Retina (tissue), 1 donor: ENCODE measurements around the gene PDE1C.
"Not testable (repeated sequence)": the region's sequence is repeated elsewhere in the genome, so short reads cannot be mapped to it uniquely, and the experiment has no call there.

Experiments used
- DNase-seq: peaks from one replicate; pipeline ENCODE4 v3.0.0-alpha.2; 2016

PDE1C gene

GRCh38 chr7:31887006-31887405 is 183.2 kb downstream of the PDE1C start:
- no peak for DNase-seq

GRCh38 chr7:31885171-31885570 is 185.0 kb downstream of the PDE1C start:
- DNase-seq: no peak

GRCh38 chr7:31883761-31884164 is 186.4 kb downstream of the PDE1C start:
- DNase-seq: no peak

- no peak for DNase-seq
These were observed 188.0 kb downstream of the PDE1C start for GRCh38 chr7:31882187-31882586.

- no peak for DNase-seq
These were observed 191.3 kb downstream of the PDE1C start for GRCh38 chr7:31878875-31879274.

GRCh38 chr7:31875424-31875823 is 194.8 kb downstream of the PDE1C start:
- DNase-seq: no peak

- DNase-seq: no peak
These were observed 195.4 kb downstream of the PDE1C start for GRCh38 chr7:31874631-31875386.

- no peak for DNase-seq
These were observed 196.2 kb downstream of the PDE1C start for GRCh38 chr7:31873816-31874597.

GRCh38 chr7:31872545-31873370 is 197.4 kb downstream of the PDE1C start:
- no peak for DNase-seq

- DNase-seq: no peak
These were observed 205.6 kb downstream of the PDE1C start for GRCh38 chr7:31864646-31865045.

GRCh38 chr7:31860925-31861324 is 209.3 kb downstream of the PDE1C start:
- no peak for DNase-seq

- no peak for DNase-seq
These were observed 212.2 kb downstream of the PDE1C start for GRCh38 chr7:31858055-31858454.

- DNase-seq: no peak
These were observed 213.0 kb downstream of the PDE1C start for GRCh38 chr7:31857172-31857571.

- DNase-seq: no peak
These were observed 213.9 kb downstream of the PDE1C start for GRCh38 chr7:31856337-31856736.

GRCh38 chr7:31855530-31855929 is 214.7 kb downstream of the PDE1C start:
- no peak for DNase-seq

GRCh38 chr7:31853380-31853779 is 216.8 kb downstream of the PDE1C start:
- no peak for DNase-seq

- DNase-seq: no peak
These were observed 217.7 kb downstream of the PDE1C start for GRCh38 chr7:31852462-31852861.

- DNase-seq: no peak
These were observed 219.1 kb downstream of the PDE1C start for GRCh38 chr7:31851119-31851518.

GRCh38 chr7:31850601-31851000 is 219.6 kb downstream of the PDE1C start:
- no peak for DNase-seq

GRCh38 chr7:31850066-31850465 is 220.1 kb downstream of the PDE1C start:
- no peak for DNase-seq

- DNase-seq: no peak
These were observed 234.7 kb downstream of the PDE1C start for GRCh38 chr7:31835471-31835870.

- DNase-seq: not testable (repeated sequence)
These were observed 236.6 kb downstream of the PDE1C start for GRCh38 chr7:31833625-31834024.

- no peak for DNase-seq
These were observed 241.7 kb downstream of the PDE1C start for GRCh38 chr7:31828520-31828919.
